K562 (cell line): Measurements from ENCODE around the gene MALAT1. TPM values are rescaled to one million over a fixed set of nuclear protein-coding genes. Genes with fewer than 3 reads are reported as not detected.
A peak's percentile ranks its signal among the peaks of the same experiment; 100 is the strongest.

Source experiments
- CREM ChIP-seq: IDR thresholded peaks from 2 replicates; pipeline ENCODE4 v1.6.1; 2014; ENCODE audit warnings: antibody characterized with exemption, low read depth
- ETV6 ChIP-seq, 3 experiments: fragments of 150-350 bp in 1 of 3; sonication (generic) in 1 of 3; formaldehyde crosslinking in 1 of 3; IDR thresholded peaks; 2 replicates each; pipeline versions ENCODE4 v1.6.1 to v1.8.0; 2014 to 2022; ENCODE audit warnings: borderline replicate concordance in 2 of 3, low read depth in 2 of 3, antibody characterized with exemption in 1 of 3, low read length in 1 of 3, mild to moderate bottlenecking in 1 of 3, missing genetic modification reagents in 1 of 3
- FOSL1 ChIP-seq: fragments of 200-800 bp; sonication (Bioruptor generic); conservative IDR thresholded peaks from 2 replicates; pipeline ENCODE4 v1.6.1; 2016; ENCODE audit warnings: missing genetic modification characterization, missing compliant biosample characterization
- HDAC1 ChIP-seq, 2 experiments: fragments of 450-650 bp; IDR thresholded peaks; 2 replicates each; pipeline ENCODE4 v1.6.1; 2016 to 2017; ENCODE audit warnings: inconsistent platforms in 1 of 2, mild to moderate bottlenecking in 1 of 2, moderate library complexity in 1 of 2
- HNRNPLL ChIP-seq: fragments of 200-400 bp; formaldehyde crosslinking; IDR thresholded peaks from 2 replicates; pipeline ENCODE4 v1.6.1; 2017; ENCODE audit warnings: low read length, low read depth, mild to moderate bottlenecking; ENCODE audit not compliant: poor library complexity, severe bottlenecking
- NRF1 ChIP-seq, 2 experiments: fragments of 450-650 bp; IDR thresholded peaks in 1 of 2; conservative IDR thresholded peaks in 1 of 2; 2 replicates each; pipeline ENCODE4 v1.6.1; 2014; ENCODE audit warnings: mild to moderate bottlenecking in 2 of 2
- RBM25 ChIP-seq: fragments of 200-400 bp; formaldehyde crosslinking; IDR thresholded peaks from 2 replicates; pipeline ENCODE4 v1.6.1; 2018; ENCODE audit warnings: low read length, low read depth, moderate library complexity; ENCODE audit not compliant: severe bottlenecking
- SAP30 ChIP-seq: fragments of 200-600 bp; sonication (generic); IDR thresholded peaks from 2 replicates; pipeline ENCODE4 v1.6.1; 2012; ENCODE audit warnings: borderline replicate concordance, low read depth, mild to moderate bottlenecking, moderate library complexity, low read length, control low read depth, inconsistent platforms; ENCODE audit not compliant: insufficient read depth, poor library complexity, severe bottlenecking
- ZBTB11 ChIP-seq, 3 experiments: fragments of 200-800 bp in 1 of 3; fragments of 250-450 bp in 1 of 3; fragments of 450-650 bp in 1 of 3; sonication (Bioruptor Pico) in 1 of 3; sonication (Bioruptor generic) in 1 of 3; formaldehyde crosslinking in 1 of 3; IDR thresholded peaks; 2 replicates each; pipeline versions ENCODE4 v1.6.1 to v1.8.0; 2016 to 2022; ENCODE audit warnings: mild to moderate bottlenecking in 2 of 3, missing genetic modification characterization in 2 of 3, missing compliant biosample characterization in 1 of 3, moderate library complexity in 1 of 3
- ZNF140 ChIP-seq: fragments of 250-450 bp; sonication (Bioruptor Pico); IDR thresholded peaks from 2 replicates; pipeline ENCODE4 v1.8.0; 2021; ENCODE audit warnings: moderate library complexity, mild to moderate bottlenecking, inconsistent platforms
- polyA plus RNA-seq, 8 experiments: library from polyadenylated mRNA; depleted of rRNA in 4 of 8; stranded (reverse) in 5 of 8; unstranded in 3 of 8; fragments of >200 nt; fragmentation: Nextera tagmentation in 2 of 8; fragmentation: Illumina TruSeq in 1 of 8; extraction: Ambion mirVana in 2 of 8; extraction: Trizol in 1 of 8; gene quantifications; 2 replicates each; pipeline versions ENCODE4 v1.2.1 to v1.2.3, GENCODE V29; 2011 to 2014; ENCODE audit warnings: inconsistent platforms in 1 of 8, missing spikeins in 1 of 8
- total RNA-seq, 7 experiments: library from RNA; depleted of rRNA in 6 of 7; stranded (reverse); fragments of >200 nt in 6 of 7; fragmentation: Illumina TruSeq in 2 of 7; extraction: Trizol in 2 of 7; gene quantifications; 2 replicates each; pipeline versions ENCODE4 v1.2.1 to v1.2.3, GENCODE V29; 2011 to 2021; ENCODE audit warnings: low replicate concordance in 1 of 7
- TF ChIP-seq, protein P1 (sequence below): fragments of 250-450 bp; sonication (Bioruptor Pico); IDR thresholded peaks from 2 replicates; pipeline ENCODE4 v1.4.0; 2020; ENCODE audit warnings: mild to moderate bottlenecking
- TF ChIP-seq, protein P2 (sequence below), 2 experiments: IDR thresholded peaks in 1 of 2; conservative IDR thresholded peaks in 1 of 2; 2 replicates each; pipeline ENCODE4 v1.6.1; 2016; ENCODE audit warnings: low read depth in 2 of 2, mild to moderate bottlenecking in 1 of 2, missing compliant biosample characterization in 1 of 2, missing genetic modification characterization in 1 of 2, moderate library complexity in 1 of 2
- TF ChIP-seq, protein P3 (sequence below), 2 experiments: fragments of 450-650 bp; IDR thresholded peaks; 2 replicates each; pipeline ENCODE4 v1.6.1; 2016

Gene MALAT1
- total and polyA plus RNA-seq, 9 of the 15 experiments (the other 6 are each of a cell fraction or from before 2014, with no cell fraction given), result 363 to 8,715 (median 2,351) TPM

- TF ChIP-seq ZNF140 (CRISPR knock-in tag), result no peak
- TF ChIP-seq HDAC1 (IDR thresholded peaks at IDR 0.05), result peak in 1 of 2 experiments; percentile 38; a peak in 2 of 4 replicates
- TF ChIP-seq FOSL1, result no peak
- peak; percentile 35 for TF ChIP-seq HNRNPLL
- peak in 1 of 3 experiments; percentile 80; a peak in 4 of 6 replicates for TF ChIP-seq ZBTB11 (CRISPR knock-in tag; IDR thresholded peaks at IDR 0.05)
- TF ChIP-seq SAP30, result peak; percentile 65
- TF ChIP-seq, protein P1, sequence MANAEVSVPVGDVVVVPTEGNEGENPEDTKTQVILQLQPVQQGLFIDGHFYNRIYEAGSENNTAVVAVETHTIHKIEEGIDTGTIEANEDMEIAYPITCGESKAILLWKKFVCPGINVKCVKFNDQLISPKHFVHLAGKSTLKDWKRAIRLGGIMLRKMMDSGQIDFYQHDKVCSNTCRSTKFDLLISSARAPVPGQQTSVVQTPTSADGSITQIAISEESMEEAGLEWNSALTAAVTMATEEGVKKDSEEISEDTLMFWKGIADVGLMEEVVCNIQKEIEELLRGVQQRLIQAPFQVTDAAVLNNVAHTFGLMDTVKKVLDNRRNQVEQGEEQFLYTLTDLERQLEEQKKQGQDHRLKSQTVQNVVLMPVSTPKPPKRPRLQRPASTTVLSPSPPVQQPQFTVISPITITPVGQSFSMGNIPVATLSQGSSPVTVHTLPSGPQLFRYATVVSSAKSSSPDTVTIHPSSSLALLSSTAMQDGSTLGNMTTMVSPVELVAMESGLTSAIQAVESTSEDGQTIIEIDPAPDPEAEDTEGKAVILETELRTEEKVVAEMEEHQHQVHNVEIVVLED (CRISPR knock-in tag), result 0 out of 2 replicates have a peak, but pooled peaks have one; percentile 7
- TF ChIP-seq, protein P2, sequence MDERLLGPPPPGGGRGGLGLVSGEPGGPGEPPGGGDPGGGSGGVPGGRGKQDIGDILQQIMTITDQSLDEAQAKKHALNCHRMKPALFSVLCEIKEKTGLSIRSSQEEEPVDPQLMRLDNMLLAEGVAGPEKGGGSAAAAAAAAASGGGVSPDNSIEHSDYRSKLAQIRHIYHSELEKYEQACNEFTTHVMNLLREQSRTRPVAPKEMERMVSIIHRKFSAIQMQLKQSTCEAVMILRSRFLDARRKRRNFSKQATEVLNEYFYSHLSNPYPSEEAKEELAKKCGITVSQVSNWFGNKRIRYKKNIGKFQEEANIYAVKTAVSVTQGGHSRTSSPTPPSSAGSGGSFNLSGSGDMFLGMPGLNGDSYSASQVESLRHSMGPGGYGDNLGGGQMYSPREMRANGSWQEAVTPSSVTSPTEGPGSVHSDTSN (CRISPR knock-in tag; IDR thresholded peaks at IDR 0.05; ENCODE audit: low read depth), result peak; percentile 46; the same call in 1 of the 2 replicates
- TF ChIP-seq, protein P2 (tag; conservative IDR thresholded peaks at IDR 0.05; ENCODE audit: low read depth), result no peak; the same call in 1 of the 2 replicates
- peak; percentile 35 to 44; a peak in 3 of 4 replicates for TF ChIP-seq NRF1 (conservative IDR thresholded peaks at IDR 0.05 in 1 of 2, IDR thresholded peaks at IDR 0.05 in 1 of 2)
- no peak for TF ChIP-seq RBM25
- TF ChIP-seq, protein P3, sequence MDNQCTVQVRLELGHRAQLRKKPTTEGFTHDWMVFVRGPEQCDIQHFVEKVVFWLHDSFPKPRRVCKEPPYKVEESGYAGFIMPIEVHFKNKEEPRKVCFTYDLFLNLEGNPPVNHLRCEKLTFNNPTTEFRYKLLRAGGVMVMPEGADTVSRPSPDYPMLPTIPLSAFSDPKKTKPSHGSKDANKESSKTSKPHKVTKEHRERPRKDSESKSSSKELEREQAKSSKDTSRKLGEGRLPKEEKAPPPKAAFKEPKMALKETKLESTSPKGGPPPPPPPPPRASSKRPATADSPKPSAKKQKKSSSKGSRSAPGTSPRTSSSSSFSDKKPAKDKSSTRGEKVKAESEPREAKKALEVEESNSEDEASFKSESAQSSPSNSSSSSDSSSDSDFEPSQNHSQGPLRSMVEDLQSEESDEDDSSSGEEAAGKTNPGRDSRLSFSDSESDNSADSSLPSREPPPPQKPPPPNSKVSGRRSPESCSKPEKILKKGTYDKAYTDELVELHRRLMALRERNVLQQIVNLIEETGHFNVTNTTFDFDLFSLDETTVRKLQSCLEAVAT (IDR thresholded peaks at IDR 0.05), result no peak
- TF ChIP-seq CREM, result peak; percentile 7; the same call in 1 of the 2 replicates
- TF ChIP-seq ETV6 (IDR thresholded peaks at IDR 0.05; ENCODE audit: borderline replicate concordance in 1 of 2, low read depth in 2 of 2, low read length in 1 of 2), result no peak
- no peak for TF ChIP-seq ETV6 (CRISPR knock-in tag; IDR thresholded peaks at IDR 0.05; ENCODE audit: borderline replicate concordance)
Measured at GRCh38 chr11:65546217-65546958, 47.5 kb downstream of the MALAT1 start (continued).
